NCI-H1417 treated with DMSO at 0.1 percent for 48 hours (cell line): Measurements from ENCODE around the gene UTP18.
A peak's percentile ranks its signal among the peaks of the same experiment; 100 is the strongest.
"Not testable (repeated sequence)": the region's sequence is repeated elsewhere in the genome, so short reads cannot be mapped to it uniquely, and the experiment has no call there.

Source experiments
- DNase-seq: peaks from one replicate; lab custom pipeline; 2025; lab: John Stamatoyannopoulos, UW

Gene UTP18

GRCh38 chr17:51258756-51259563 lies 1.4 kb upstream of the UTP18 start:
- DNase-seq = no peak

DNA sequence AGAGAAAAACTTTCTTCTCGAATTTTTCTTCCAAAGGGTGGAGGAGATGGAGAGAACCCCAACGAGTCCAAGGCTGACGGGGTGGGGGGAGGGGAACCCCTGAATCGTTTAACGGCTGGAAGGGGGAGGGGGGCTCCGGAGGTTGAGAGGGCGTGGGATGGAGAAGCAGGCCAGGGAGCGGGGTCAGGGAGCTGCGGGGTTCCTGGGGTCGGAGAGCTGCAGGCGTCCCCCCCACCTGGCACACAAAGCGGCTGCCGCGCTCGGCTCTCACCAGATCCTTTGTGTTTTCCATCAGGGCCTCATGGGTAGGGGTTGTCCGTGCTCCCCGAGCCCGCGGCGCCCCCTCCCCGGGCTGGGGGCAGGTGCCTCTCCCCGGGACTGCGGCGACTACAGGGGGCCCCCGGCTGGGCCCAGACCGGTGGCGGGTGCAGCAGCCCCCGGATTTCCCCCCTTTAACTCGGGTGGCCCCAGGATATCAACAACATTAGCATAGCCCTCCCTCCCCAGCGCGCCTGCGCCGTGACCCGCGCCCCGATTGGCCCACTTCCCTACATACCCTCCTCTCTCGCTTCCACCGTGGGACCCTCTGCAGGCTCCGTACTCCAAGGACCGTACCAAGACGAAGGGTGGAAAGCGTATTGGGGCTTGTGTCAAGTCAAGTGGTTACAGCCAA lies 646 bp upstream of the UTP18 start, which contains the start of gene MBTD1:
MBTD1 (minus strand) TSS at position 486 of the 673 bp plus-strand sequence. CDS start 34,888 bp downstream, outside the sequence.
- peak; percentile 90 for DNase-seq

DNA sequence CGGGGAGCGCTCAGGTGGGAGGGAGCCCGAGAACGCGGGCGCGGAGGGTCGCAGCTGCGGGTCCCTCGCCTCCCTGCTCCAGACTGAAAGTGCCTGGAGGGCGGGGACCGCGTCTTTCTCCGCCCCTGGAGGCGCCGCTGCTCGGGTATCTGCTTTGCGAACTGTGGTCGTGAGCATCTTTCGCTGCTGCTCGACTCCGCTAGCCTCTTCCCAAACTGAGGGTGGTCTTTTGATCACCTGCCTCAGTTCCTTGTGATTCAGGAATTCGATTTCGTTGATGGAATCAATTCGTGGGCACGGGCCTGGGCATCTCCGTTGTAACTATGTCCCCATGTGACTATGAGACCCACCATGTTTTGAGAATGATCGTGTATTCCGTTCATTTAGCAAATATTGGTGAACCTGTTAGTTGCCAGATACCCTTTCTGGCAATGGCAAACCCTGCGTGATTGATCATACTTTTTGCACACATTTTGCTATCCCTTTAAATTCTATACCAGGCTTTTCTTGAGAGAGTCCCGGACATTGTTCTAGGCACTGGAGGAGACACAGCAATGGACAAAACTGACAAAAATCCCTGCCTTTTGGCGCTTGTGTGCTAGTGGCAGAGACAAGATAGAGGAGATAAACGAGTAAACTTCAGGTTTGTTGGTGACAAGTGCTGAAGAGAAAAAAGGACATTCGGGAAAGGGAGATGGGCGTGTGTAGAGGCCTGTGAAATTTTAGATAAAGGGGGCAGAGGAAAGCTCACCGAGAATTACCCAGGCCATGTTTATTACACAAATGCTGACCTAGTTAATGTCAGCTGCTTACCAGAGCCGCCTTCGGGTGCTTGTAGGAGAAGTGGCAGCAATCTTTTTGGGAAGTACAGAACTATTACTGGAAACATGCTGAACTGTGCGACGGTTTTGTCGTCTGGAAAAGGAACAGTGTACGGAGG lies 948 bp downstream of the UTP18 start:
- no peak for DNase-seq

- no peak for DNase-seq
Observed at GRCh38 chr17:51263006-51263405, 2.7 kb downstream of the UTP18 start.

DNA sequence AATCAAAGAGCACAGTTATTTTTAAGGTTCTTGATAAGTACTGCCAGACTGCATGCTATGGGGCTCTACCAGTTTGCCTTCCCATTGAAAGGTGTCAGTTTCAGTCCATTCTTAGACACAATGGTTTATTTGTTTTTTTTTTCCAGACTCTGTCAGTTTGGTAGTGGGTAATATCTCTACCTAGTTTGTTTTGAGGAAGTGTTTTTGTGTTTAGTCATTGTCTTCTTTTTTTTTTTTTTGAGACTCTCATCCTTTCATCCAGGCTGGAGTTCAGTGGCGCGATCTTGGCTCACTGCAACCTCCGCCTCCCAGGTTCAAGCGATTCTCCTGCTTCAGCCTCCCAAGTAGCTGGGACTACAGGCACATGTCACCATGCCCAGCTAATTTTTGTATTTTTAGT lies 4.1 kb downstream of the UTP18 start:
- not testable (repeated sequence) for DNase-seq

- DNase-seq = no peak
Observed at GRCh38 chr17:51269991-51270390, 9.6 kb downstream of the UTP18 start.

DNA sequence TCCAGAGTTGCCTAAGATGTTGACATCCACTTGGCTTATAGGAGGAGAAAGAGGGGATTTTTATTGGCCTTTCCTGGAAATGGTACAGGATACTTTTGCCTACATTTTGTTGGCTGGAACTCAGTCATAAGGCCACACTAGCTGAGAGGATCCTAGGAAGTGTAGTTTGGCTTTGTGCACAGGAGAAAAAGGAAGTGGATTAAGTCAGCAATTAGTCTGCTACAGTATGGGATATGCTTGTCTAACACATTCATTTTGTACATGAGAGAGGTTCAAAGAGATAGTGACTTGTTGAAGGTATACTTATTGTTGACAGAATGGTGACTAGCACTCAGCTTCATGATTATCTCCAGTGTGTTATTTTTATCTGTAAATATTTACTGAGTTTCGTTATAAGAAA lies 10.3 kb downstream of the UTP18 start:
- DNase-seq = no peak

- no peak for DNase-seq
Observed at GRCh38 chr17:51272812-51273211, 12.5 kb downstream of the UTP18 start.

- DNase-seq = no peak
Observed at GRCh38 chr17:51275381-51275780, 15.0 kb downstream of the UTP18 start.

GRCh38 chr17:51279183-51279582 lies 18.8 kb downstream of the UTP18 start:
- DNase-seq = no peak

GRCh38 chr17:51287412-51287811 lies 27.1 kb downstream of the UTP18 start:
- DNase-seq = no peak

- DNase-seq = no peak
Observed at GRCh38 chr17:51289696-51290111, 29.4 kb downstream of the UTP18 start.

GRCh38 chr17:51294338-51294737 lies 34.0 kb downstream of the UTP18 start:
- not testable (repeated sequence) for DNase-seq

DNA sequence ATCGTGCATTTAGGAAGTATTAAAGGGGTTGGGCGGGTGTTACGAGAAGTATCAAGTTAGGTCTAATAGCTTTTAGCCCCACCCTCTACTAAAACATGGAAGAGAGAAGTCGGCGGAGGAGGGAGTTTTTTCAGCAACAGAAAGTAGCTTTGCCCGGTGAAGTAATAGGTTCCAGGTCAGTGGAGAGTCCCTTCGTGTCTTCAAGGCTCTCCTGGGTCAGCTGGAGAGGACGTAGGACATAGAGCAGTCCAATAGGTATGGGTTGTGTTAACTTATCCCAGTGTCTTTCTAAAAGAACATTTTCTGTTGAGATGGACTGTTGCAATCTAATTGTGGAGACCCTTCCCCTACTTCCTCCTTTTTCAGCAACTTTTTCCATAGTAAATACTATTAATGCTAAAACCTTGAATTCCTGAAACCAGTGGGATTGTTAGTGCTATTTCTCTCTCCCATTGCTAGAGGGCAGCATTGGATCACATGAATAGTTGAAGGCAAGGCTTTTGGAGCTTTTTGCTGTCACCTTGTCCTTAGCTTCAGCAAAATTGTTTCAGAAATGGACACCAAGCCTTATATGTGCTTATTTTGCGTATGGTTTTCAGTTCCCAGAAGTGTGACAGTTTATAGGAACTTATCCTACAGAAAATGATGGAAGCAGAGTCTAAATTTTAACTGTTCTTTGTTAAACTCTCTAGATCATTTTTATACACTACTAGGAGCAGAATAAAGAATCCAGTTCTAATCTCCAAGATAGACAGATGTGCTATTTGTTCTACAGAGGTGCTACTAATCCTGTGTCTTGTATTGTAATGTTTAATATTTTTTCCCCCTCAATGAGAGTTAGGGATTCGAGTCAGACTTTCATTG lies 38.4 kb downstream of the UTP18 start:
- peak; percentile 18 for DNase-seq

- no peak for DNase-seq
Observed at GRCh38 chr17:51299859-51300258, 39.5 kb downstream of the UTP18 start.

DNA sequence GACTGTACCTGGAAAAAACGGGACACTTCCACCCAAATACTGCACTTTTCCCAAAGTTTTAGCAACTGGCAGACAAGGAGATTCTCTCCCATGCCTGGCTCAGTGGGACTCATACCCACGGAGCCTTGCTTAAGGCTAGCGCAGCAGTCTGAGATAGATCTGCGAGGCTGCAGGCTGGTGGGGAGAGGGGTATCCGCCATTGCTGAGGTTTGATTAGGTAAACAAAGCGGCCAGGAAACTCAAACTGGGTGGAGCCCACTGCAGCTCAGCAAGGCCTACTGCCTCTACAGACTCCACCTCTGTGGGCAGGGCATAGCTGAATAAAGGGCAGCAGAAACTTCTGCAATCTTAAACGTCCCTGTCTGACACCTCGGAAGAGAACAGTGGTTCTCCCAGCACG lies 44.8 kb downstream of the UTP18 start:
- no peak for DNase-seq

DNA sequence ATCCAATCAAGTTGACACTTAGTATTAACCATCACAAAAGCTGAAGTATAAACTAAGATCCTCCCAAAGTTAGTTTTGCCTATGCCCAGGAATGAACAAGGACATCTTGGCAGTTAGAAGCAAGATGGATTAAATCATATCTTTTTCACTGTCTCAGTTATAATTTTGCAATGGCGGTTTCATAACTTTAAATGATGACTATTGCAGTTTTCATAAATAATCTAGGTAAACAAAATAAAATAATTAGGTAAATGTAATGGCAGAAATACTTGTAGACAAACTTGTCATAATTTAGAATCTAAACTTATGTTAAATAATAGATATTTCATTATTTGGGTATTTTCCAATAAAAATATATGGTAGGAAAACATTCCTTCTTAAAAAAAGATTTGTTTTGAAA lies 51.7 kb downstream of the UTP18 start:
- not testable (repeated sequence) for DNase-seq

DNA sequence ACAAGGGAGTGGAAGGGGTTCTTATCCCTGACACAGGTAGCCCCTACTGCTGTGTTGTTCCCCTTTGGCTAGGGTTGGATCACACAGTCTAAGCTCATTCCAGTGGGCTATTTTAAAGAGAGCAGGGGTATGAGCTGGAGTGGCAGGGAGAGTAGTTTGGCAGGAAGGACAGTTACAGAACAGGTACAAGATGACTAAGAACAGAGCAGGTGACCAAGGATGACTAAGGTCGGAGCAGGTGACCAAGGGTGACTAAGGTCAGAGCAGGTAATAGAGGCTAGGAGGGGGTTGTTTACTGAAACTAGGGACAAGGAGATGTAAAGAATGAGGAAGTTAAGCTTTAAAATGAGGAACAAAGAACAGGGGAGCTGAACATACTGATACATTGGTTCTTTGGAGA lies 58.8 kb downstream of the UTP18 start:
- DNase-seq = no peak

- DNase-seq = peak; percentile 23
Observed at GRCh38 chr17:51322390-51323029, 62.2 kb downstream of the UTP18 start.

DNA sequence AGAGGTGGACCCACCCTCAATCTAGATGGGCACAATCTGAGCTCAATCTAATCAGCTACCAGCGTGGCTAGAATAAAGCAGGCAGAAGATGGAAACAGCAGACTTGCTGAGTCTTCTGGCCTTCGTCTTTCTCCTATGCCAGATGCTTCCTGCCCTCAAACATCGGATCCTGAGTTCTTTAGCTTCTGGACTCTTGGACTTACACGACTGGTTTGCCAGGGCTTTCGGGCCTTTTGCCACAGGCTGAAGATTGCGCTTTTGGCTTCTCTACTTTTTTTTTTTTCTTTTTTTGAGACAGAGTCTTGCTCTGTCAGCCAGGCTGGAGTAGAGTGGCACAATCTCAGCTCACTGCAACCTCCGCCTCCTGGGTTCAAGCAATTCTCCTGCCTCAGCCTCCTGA lies 65.1 kb downstream of the UTP18 start:
- no peak for DNase-seq
